WTC11 (cell line): ENCODE measurements around the gene CIDEB. TPM values are rescaled to one million over a fixed set of nuclear protein-coding genes. Genes with fewer than 3 reads are reported as not detected.

Experiments
- ATAC-seq: fragments of 200-7000 bp; cut with Tn5 transposase; 2 replicates; pipeline ENCODE4 v1.10.0; 2021; ENCODE audit warnings: mild to moderate bottlenecking, moderate library complexity
- CTCF ChIA-PET: fragments of 300-600 bp; sonication (Branson Sonifier 250); formaldehyde crosslinking; loops from one replicate; lab custom pipeline; 2021; ENCODE audit warnings: antibody characterized with exemption; lab: Charles Lee
- POLR2A ChIA-PET: fragments of 350-600 bp; sonication (Branson Sonifier 250); formaldehyde crosslinking; loops from one replicate; lab custom pipeline; 2021; ENCODE audit warnings: antibody characterized with exemption; lab: Charles Lee
- DNase-seq: peaks from one replicate; pipeline ENCODE4 v3.0.0; 2021; ENCODE audit warnings: low spot score
- H3K27ac Mint-ChIP-seq: 2 replicates; pipeline ENCODE4 v1.8.0; 2021; ENCODE audit warnings: mixed read lengths
- H3K27me3 Mint-ChIP-seq: 2 replicates; pipeline ENCODE4 v1.8.0; 2021; ENCODE audit warnings: low read depth, mild to moderate bottlenecking, moderate library complexity, mixed read lengths
- H3K36me3 Mint-ChIP-seq: 2 replicates; pipeline ENCODE4 v1.8.0; 2021; ENCODE audit warnings: mixed read lengths
- H3K4me1 Mint-ChIP-seq: 2 replicates; pipeline ENCODE4 v1.8.0; 2022; ENCODE audit warnings: mixed read lengths
- H3K4me3 Mint-ChIP-seq: 2 replicates; pipeline ENCODE4 v1.8.0; 2021; ENCODE audit warnings: mild to moderate bottlenecking, moderate library complexity, mixed read lengths
- H3K9me3 Mint-ChIP-seq: 2 replicates; pipeline ENCODE4 v1.8.0; 2021; ENCODE audit warnings: mixed read lengths
- AFF4 ChIP-seq: sonication (generic); formaldehyde crosslinking; IDR thresholded peaks from 2 replicates; pipeline ENCODE4 v1.8.1; 2023; ENCODE audit warnings: mild to moderate bottlenecking, missing genetic modification reagents, borderline replicate concordance
- AR ChIP-seq: fragments of 250-450 bp; sonication (Bioruptor Pico); IDR thresholded peaks from 2 replicates; pipeline ENCODE4 v1.9.0; 2021; ENCODE audit warnings: mild to moderate bottlenecking
- CTCF ChIP-seq: fragments of 200-600 bp; IDR thresholded peaks from 2 replicates; pipeline ENCODE4 v1.8.0; 2022; ENCODE audit warnings: antibody characterized with exemption
- EMX1 ChIP-seq: fragments of 250-450 bp; sonication (Bioruptor Pico); IDR thresholded peaks from 2 replicates; pipeline ENCODE4 v1.8.0; 2021; ENCODE audit warnings: mild to moderate bottlenecking
- FOXK1 ChIP-seq: sonication (generic); formaldehyde crosslinking; IDR thresholded peaks from 2 replicates; pipeline ENCODE4 v1.8.0; 2022; ENCODE audit warnings: mild to moderate bottlenecking, moderate library complexity, missing genetic modification reagents
- MLX ChIP-seq: sonication (generic); formaldehyde crosslinking; IDR thresholded peaks from 2 replicates; pipeline ENCODE4 v1.8.1; 2023; ENCODE audit warnings: mild to moderate bottlenecking, missing genetic modification reagents, moderate library complexity
- MYBL2 ChIP-seq: sonication (generic); formaldehyde crosslinking; IDR thresholded peaks from 2 replicates; pipeline ENCODE4 v1.8.1; 2023; ENCODE audit warnings: mild to moderate bottlenecking, moderate library complexity, missing genetic modification reagents
- NR1H2 ChIP-seq: sonication (generic); formaldehyde crosslinking; IDR thresholded peaks from 2 replicates; pipeline ENCODE4 v1.9.0; 2021; ENCODE audit warnings: mild to moderate bottlenecking, moderate library complexity, missing genetic modification reagents
- OVOL2 ChIP-seq: fragments of 250-450 bp; sonication (Bioruptor Pico); IDR thresholded peaks from 2 replicates; pipeline ENCODE4 v1.9.0; 2021; ENCODE audit warnings: mild to moderate bottlenecking, borderline replicate concordance
- TEAD4 ChIP-seq: sonication (generic); formaldehyde crosslinking; IDR thresholded peaks from 2 replicates; pipeline ENCODE4 v1.8.0; 2022; ENCODE audit warnings: mild to moderate bottlenecking, missing genetic modification reagents
- ZNF425 ChIP-seq: fragments of 250-450 bp; sonication (Bioruptor Pico); conservative IDR thresholded peaks from 2 replicates; pipeline ENCODE4 v1.9.0; 2021; ENCODE audit warnings: mild to moderate bottlenecking
- ZNF512 ChIP-seq: sonication (generic); formaldehyde crosslinking; IDR thresholded peaks from 2 replicates; pipeline ENCODE4 v1.8.1; 2022; ENCODE audit warnings: missing genetic modification reagents, borderline replicate concordance
- ZNF532 ChIP-seq: fragments of 250-450 bp; sonication (Bioruptor Pico); IDR thresholded peaks from 2 replicates; pipeline ENCODE4 v1.9.0; 2021; ENCODE audit warnings: mild to moderate bottlenecking, borderline replicate concordance
- total RNA-seq: library from RNA; stranded (reverse); gene quantifications from 3 replicates; pipeline ENCODE4 v1.2.3, GENCODE V29; 2021

CIDEB gene
- total RNA-seq, 1 experiment from 2014 or later: 4.7 TPM

GRCh38 chr14:24289649-24290280 is 18.0 kb downstream of the CIDEB start:
- CTCF ChIA-PET: interaction anchor here (1.8 kb wide), 1 partner anchor 74 kb away, joined by 3 read pairs; the partner anchor contains the start of gene MDP1
- Mint-ChIP-seq H3K27ac (no peak overlapping the region), H3K4me3 (no peak overlapping the region), H3K4me1 (no peaks in the 10 kb centered on the region), H3K27me3 (no peaks in the 10 kb centered on the region), H3K9me3 (no peaks in the 10 kb centered on the region), H3K36me3 (no peaks in the 10 kb centered on the region)
- POLR2A ChIA-PET: no interaction called here
- TF ChIP-seq FOXK1 (CRISPR knock-in tag): no peak
- ATAC-seq: no peak
- no peak for DNase-seq

GRCh38 chr14:24286996-24287395 is 20.8 kb downstream of the CIDEB start:
- CTCF ChIA-PET: interaction anchor here (1.0 to 1.3 kb wide), 2 partner anchors 11 to 21 kb away, joined by 3 to 4 read pairs; partner anchors contain the start of gene CIDEB
- Mint-ChIP-seq H3K27me3 (no peaks in the 10 kb centered on the region), H3K36me3 (no peaks in the 10 kb centered on the region), H3K4me1 (no peaks in the 10 kb centered on the region), H3K9me3 (no peaks in the 10 kb centered on the region), H3K27ac (no peak overlapping the region), H3K4me3 (no peak overlapping the region)
- DNase-seq (no peak), ATAC-seq (no peak)
- no peak for TF ChIP-seq AFF4 (CRISPR knock-in tag)
- no peak for TF ChIP-seq EMX1 (CRISPR knock-in tag)
- no peak for TF ChIP-seq MLX (CRISPR knock-in tag)
- TF ChIP-seq OVOL2: no peak
- TF ChIP-seq AR (CRISPR knock-in tag): no peak
- TF ChIP-seq ZNF512: no peak
- no peak for TF ChIP-seq NR1H2
- POLR2A ChIA-PET: no interaction called here

GRCh38 chr14:24285351-24285750 is 22.4 kb downstream of the CIDEB start:
- H3K9me3 Mint-ChIP-seq: no peaks in the 10 kb centered on the region
- H3K4me1 Mint-ChIP-seq: no peaks in the 10 kb centered on the region
- H3K4me3 Mint-ChIP-seq: no peak overlapping the region
- no peak overlapping the region for H3K27ac Mint-ChIP-seq
- CTCF ChIA-PET: interaction anchor here (0.7 to 1.8 kb wide), 2 partner anchors 12 to 121 kb away, joined by 3 to 7 read pairs; no protein-coding TSS in a partner anchor
- DNase-seq (no peak), ATAC-seq (no peak)
- H3K36me3 Mint-ChIP-seq: no peaks in the 10 kb centered on the region
- POLR2A ChIA-PET: no interaction called here
- H3K27me3 Mint-ChIP-seq: no peaks in the 10 kb centered on the region
- no peak for TF ChIP-seq CTCF
- no peak for TF ChIP-seq TEAD4 (CRISPR knock-in tag)
- no peak for TF ChIP-seq MYBL2 (CRISPR knock-in tag)
- no peak for TF ChIP-seq ZNF532 (CRISPR knock-in tag)
- TF ChIP-seq ZNF425: no peak
